HS-27A (cell line): ENCODE measurements around the gene MTX3.

Source experiments
- DNase-seq: peaks from one replicate; pipeline ENCODE4 v3.0.0-alpha.2; 2012; ENCODE audit warnings: low read depth, missing footprints

MTX3 gene

GRCh38 chr5:79934681-79935080 is 56.4 kb downstream of the MTX3 start:
- DNase-seq: no peak

GRCh38 chr5:79932510-79933504 is 58.3 kb downstream of the MTX3 start:
- DNase-seq: no peak

- DNase-seq: no peak
These were observed 59.2 kb downstream of the MTX3 start for GRCh38 chr5:79931866-79932265.

- no peak for DNase-seq
These were observed 59.7 kb downstream of the MTX3 start for GRCh38 chr5:79931409-79931808.

- DNase-seq: no peak
These were observed 62.0 kb downstream of the MTX3 start for GRCh38 chr5:79929095-79929494.
